Stimulated activated CD4-positive, alpha-beta T cell treated with anti-CD3 and anti-CD28 coated beads, Interleukin-4, amount 100 ng/mL, for 1 hour (primary cell): ENCODE data around the gene SLC39A7.

Experiments
- DNase-seq: peaks from one replicate; pipeline ENCODE4 v3.0.0-alpha.2; 2020

Gene SLC39A7

DNA sequence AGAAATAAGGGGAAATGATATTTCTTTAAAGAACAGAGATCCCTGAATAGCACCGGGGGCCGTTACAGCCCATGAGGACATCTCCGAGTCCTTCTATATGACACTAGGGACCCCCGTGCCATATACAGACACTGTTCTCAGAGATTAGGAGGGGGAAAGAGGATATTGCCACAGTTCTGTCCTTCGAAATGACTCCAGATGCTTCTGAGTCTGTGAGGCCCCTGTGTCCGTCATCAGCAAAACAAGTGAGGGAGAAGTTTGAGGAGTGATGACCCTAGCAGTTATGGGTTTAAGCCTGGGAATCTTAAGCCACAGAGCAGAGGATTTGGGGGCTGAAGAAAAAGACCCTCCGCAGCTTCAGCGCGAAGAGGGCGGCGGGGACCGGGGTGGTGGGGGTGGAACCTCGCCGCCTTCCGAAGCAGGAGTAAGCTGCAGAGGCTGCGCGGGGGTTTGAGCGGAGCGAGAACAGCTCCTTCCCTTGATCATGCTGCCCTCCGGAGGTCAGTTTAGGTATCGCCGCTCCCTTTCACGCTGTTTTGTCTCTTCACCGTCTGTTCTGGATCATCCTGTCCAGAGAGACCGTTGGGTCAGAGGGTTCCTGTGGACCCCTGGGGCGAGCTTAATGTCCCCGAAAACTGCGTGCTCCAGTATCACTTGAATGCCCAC lies 47.4 kb downstream of the SLC39A7 start:
- peak; percentile 93 for DNase-seq

DNA sequence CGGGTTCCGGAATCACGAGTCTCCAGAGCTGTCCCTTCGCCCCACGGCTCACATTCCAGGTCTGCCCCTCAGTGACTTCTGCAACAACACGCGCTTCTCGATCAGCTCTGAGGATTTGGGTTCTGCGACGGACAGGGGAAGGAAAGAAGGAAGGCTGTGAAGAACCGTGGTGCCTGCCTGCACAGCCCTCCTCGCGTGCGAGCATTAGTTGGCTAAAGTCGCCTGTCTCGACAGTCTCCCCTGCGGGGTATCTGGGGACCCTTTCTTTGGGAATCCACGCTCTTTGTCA lies 47.9 kb downstream of the SLC39A7 start:
- DNase-seq, result no peak

DNA sequence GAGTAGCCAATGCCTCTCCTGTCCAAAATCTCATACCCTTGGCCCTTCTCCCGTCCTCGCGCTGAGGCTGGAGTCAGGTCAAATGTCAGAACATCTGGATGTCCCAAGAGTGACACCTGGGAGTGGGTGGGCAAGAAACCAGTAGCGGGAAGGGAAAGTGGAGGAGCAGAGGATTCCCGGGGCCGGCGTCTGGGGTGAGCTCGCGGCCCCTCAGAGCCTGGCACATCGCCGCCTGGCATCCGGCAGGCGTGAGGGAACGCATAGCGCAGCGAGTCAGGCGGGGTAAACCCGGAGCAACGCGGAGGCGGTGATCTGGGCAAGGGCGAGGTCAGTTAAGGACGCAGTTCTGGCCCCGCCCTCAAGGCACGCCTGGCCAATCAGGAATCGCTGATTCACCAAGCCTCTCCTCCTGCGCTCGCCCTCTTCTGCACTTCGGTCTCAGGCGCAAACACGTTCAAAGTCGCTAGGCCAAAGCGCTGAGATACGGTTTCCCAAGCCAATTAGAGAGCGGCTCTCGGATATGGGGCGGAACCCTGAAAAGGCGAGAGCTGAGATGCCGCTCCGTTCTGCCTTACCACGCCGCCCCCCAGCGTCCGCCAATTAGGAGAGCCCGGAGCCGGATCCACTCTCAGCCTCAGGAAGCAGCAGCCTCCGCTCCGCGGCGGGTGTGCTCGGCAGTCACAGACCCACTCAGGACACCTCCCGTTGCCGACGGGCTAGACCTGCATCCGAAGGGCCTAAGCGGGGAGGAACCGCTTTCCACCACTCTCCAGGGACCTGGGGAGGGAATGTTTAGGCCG lies 48.5 kb downstream of the SLC39A7 start:
- DNase-seq, result peak; percentile 92

DNA sequence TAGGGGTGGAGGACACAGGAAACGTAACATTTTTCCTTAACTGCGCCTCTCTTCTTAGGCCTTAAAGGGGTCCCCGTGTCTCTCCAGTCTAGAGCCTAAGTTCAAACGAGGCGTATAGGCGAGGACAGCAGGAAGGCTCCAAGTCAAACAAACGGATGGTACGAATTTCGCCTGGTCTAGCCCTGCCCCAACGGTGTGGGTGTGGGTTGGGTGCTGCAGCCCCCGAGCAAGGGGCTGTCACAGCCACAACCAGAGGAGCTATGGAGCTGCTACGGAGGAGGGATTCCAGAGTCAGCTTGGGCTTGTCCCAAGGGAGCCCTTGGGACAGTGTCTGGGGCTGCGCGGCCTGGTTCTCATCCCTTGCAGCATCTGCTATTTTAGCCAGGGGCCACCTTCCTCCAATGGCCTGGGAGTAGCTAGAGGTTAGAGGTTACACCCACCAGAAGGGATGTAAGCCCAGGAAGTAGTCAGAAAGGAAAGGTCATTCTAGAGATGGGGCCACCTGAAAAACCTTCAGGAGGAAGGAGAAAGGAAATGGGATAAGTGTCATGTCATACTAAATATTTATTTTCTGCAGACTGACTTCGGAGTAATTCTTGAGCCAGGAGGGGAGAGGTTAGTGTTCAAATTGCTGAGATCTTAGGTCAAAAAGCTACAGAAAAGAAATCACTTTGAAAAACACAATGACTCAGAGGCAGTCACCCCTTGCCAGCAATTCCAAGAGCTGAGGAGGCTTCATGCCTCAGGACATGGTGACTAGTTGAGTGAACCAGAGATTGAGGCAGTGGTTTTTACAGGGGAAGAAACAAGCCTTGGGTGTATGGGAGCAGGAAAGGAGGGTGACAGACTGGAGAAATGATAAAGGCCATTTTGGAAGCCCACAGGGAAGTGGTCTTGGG lies 49.3 kb downstream of the SLC39A7 start:
- no peak for DNase-seq

DNA sequence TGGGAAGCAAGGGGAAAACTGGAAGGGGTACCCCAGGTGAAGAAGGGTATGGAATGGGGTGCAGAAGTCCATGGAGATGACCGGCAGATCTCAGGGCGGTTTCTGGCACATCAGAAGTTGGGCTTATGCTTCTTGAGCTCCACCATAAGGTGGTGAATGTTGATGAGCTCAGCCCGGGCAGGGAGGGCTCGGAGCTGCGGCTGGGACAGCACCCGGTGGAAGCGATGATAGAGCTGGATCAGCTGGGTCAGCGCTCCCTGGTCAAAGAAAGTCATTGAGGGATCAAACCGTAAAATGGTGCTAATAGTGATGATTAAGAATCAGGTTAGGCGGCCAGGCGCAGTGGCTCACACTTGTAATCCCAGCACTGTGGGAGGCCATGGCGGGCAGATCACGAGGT lies 50.1 kb downstream of the SLC39A7 start:
- no peak for DNase-seq

DNA sequence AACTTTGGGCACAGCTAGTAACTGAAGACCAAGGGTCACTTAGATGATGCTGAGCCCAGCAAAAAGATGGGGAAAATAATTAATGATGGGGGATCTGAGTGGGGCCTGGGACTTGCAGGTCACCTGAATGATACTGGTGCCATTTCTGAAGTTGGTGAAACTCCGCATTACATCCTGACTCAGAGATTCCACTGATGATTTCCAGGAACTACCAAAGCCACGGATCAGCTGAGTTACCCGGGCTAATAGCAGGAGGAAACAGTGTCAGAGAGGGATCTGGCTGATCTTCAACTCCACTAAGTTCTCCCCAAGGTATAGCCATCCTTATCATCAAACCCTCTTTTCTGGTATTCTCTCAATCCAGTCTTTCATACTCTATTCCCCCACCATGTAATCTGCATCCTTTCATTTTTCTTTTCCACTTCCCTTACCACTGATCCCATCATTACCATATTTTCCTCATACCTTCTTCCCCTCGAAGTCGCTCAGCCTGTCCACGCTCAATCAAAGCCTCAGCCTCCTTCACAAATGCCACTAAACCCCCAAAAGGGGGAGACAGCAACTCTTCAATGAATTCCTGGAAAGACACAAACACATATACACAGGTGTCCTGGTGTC lies 50.8 kb downstream of the SLC39A7 start:
- no peak for DNase-seq

DNA sequence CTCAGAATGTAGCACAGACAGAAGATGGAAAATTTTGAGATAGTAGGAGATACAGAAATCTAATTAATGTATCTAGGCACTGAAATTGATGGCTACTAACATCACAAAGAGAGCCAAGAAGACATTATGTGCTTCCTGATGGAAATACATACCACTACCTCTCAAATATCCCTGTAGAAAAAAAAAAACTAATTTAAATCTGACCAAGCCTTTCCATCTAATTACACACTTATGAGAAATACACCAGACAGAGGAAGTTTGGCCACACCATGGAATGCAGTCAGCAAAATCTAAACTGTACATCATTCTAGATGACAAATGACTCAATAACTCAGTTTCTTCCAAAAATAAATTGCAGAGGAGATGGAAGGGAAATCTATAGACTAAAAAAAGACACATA lies 52.1 kb downstream of the SLC39A7 start:
- DNase-seq, result no peak
